Large intestine (tissue), 3 donors: Measurements from ENCODE around the gene CCDC86. TPM values are rescaled to one million over a fixed set of nuclear protein-coding genes. Genes with fewer than 3 reads are reported as not detected.

Experiments
- DNase-seq, 2 donors: peaks; one replicate each; pipeline versions ENCODE4 v3.0.0 to v3.0.0-alpha.2; 2013
- H3K27ac ChIP-seq: one replicate; pipeline ENCODE4 v1.5.1; 2013; ENCODE audit warnings: low read length
- H3K27me3 ChIP-seq: 2 replicates; pipeline ENCODE4 v1.6.1; 2013; ENCODE audit warnings: low read length; ENCODE audit not compliant: control insufficient read depth, insufficient read depth
- H3K36me3 ChIP-seq: 2 replicates; pipeline ENCODE4 v1.6.1; 2013; ENCODE audit warnings: low read length; ENCODE audit not compliant: control insufficient read depth, insufficient read depth
- H3K4me1 ChIP-seq: one replicate; pipeline ENCODE4 v1.6.1; 2013; ENCODE audit warnings: low read length; ENCODE audit not compliant: control insufficient read depth, insufficient read depth
- H3K4me3 ChIP-seq: one replicate; pipeline ENCODE4 v1.5.1; 2013; ENCODE audit warnings: low read length
- H3K9me3 ChIP-seq: one replicate; pipeline ENCODE4 v1.6.1; 2013; ENCODE audit warnings: mild to moderate bottlenecking, low read depth, low read length, moderate library complexity; ENCODE audit not compliant: control insufficient read depth
- WGBS: methylation state at CpG from one replicate; pipeline ENCODE4 v1.1.5; 2013; ENCODE audit warnings: low lambda C conversion rate; ENCODE audit not compliant: insufficient coverage; 5-methylcytosine and 5-hydroxymethylcytosine counted together
- polyA plus RNA-seq: library from polyadenylated mRNA; unstranded; fragments of 120-200 nt; gene quantifications from one replicate; pipeline ENCODE4 v1.2.1, GENCODE V29; 2013

Gene CCDC86
- polyA plus RNA-seq, 1 donor, result 21.6 TPM

- H3K36me3 ChIP-seq, result no peaks in the 10 kb centered on the region
- DNase-seq, result peak in 1 of 2 donors; percentile 48
- H3K9me3 ChIP-seq, result no peaks in the 10 kb centered on the region
- no CpG with 5 or more reads among the region's 3 CpGs for WGBS
- H3K27ac ChIP-seq, result no peak overlapping the region
- peaks cover 4% of the 10 kb centered on the region for H3K4me1 ChIP-seq
- H3K4me3 ChIP-seq, result no peak overlapping the region
- H3K27me3 ChIP-seq, result no peaks in the 10 kb centered on the region
Measured at GRCh38 chr11:60870276-60870675, 28.4 kb downstream of the CCDC86 start.

- no peak for DNase-seq
- no peaks in the 10 kb centered on the region for H3K9me3 ChIP-seq
- H3K4me3 ChIP-seq, result no peak overlapping the region
- H3K27ac ChIP-seq, result no peak overlapping the region
- H3K27me3 ChIP-seq, result no peaks in the 10 kb centered on the region
- H3K36me3 ChIP-seq, result no peaks in the 10 kb centered on the region
- H3K4me1 ChIP-seq, result peaks cover 8% of the 10 kb centered on the region
- no CpG with 5 or more reads among the region's 13 CpGs for WGBS
Measured at GRCh38 chr11:60870733-60871377, 28.9 kb downstream of the CCDC86 start.

- Histone ChIP-seq H3K9me3 (no peaks in the 10 kb centered on the region), H3K36me3 (no peaks in the 10 kb centered on the region), H3K4me1 (peaks cover 8% of the 10 kb centered on the region), H3K27ac (no peak overlapping the region), H3K4me3 (no peak overlapping the region), H3K27me3 (no peaks in the 10 kb centered on the region)
- no CpG with 5 or more reads among the region's 7 CpGs for WGBS
- DNase-seq, result no peak
Measured at GRCh38 chr11:60871378-60872061, 29.6 kb downstream of the CCDC86 start.

GRCh38 chr11:60872124-60872960, 30.4 kb downstream of the CCDC86 start:
- WGBS, result 100% methylated on average over 1 of the region's 6 CpGs
- DNase-seq, result no peak

GRCh38 chr11:60872961-60873524, 31.1 kb downstream of the CCDC86 start:
- no peak for DNase-seq
- Histone ChIP-seq H3K9me3 (no peaks in the 10 kb centered on the region), H3K4me1 (peaks cover 8% of the 10 kb centered on the region), H3K27ac (no peak overlapping the region), H3K27me3 (no peaks in the 10 kb centered on the region), H3K36me3 (no peaks in the 10 kb centered on the region), H3K4me3 (no peak overlapping the region)
- WGBS, result no CpG with 5 or more reads among the region's 16 CpGs

More at GRCh38 chr11:60872124-60872960, 30.4 kb downstream of the CCDC86 start:
- no peaks in the 10 kb centered on the region for H3K27me3 ChIP-seq
- H3K27ac ChIP-seq, result no peak overlapping the region
- no peak overlapping the region for H3K4me3 ChIP-seq
- H3K36me3 ChIP-seq, result no peaks in the 10 kb centered on the region
- H3K4me1 ChIP-seq, result peaks cover 8% of the 10 kb centered on the region
- H3K9me3 ChIP-seq, result no peaks in the 10 kb centered on the region

GRCh38 chr11:60873533-60873932, 31.6 kb downstream of the CCDC86 start:
- DNase-seq, result no peak

GRCh38 chr11:60874421-60875365, 32.8 kb downstream of the CCDC86 start:
- Histone ChIP-seq H3K4me1 (peaks cover 8% of the 10 kb centered on the region), H3K4me3 (no peak overlapping the region), H3K27ac (no peak overlapping the region), H3K9me3 (no peaks in the 10 kb centered on the region), H3K27me3 (no peaks in the 10 kb centered on the region), H3K36me3 (peaks cover 4% of the 10 kb centered on the region)
- no CpG with 5 or more reads among the region's 13 CpGs for WGBS
- DNase-seq, result no peak

More at GRCh38 chr11:60873533-60873932, 31.6 kb downstream of the CCDC86 start:
- Histone ChIP-seq H3K27me3 (no peaks in the 10 kb centered on the region), H3K4me1 (peaks cover 8% of the 10 kb centered on the region), H3K27ac (no peak overlapping the region), H3K9me3 (no peaks in the 10 kb centered on the region), H3K36me3 (no peaks in the 10 kb centered on the region), H3K4me3 (no peak overlapping the region)
- no CpG with 5 or more reads among the region's 12 CpGs for WGBS

GRCh38 chr11:60875366-60876167, 33.7 kb downstream of the CCDC86 start:
- H3K9me3 ChIP-seq, result no peaks in the 10 kb centered on the region
- no peak overlapping the region for H3K4me3 ChIP-seq
- H3K4me1 ChIP-seq, result peaks cover 8% of the 10 kb centered on the region
- WGBS, result 20% methylated on average over 1 of the region's 7 CpGs
- peak; percentile 30 to 64 for DNase-seq
- H3K27me3 ChIP-seq, result no peaks in the 10 kb centered on the region
- peaks cover 10% of the 10 kb centered on the region for H3K36me3 ChIP-seq
- H3K27ac ChIP-seq, result peak overlapping the region; percentile 18

GRCh38 chr11:60876168-60876485, 34.2 kb downstream of the CCDC86 start:
- Histone ChIP-seq H3K4me1 (peaks cover 8% of the 10 kb centered on the region), H3K4me3 (no peak overlapping the region), H3K27ac (no peak overlapping the region), H3K9me3 (no peaks in the 10 kb centered on the region), H3K27me3 (no peaks in the 10 kb centered on the region), H3K36me3 (peaks cover 14% of the 10 kb centered on the region)
- WGBS, result no CpG with 5 or more reads among the region's 2 CpGs
- DNase-seq, result no peak
